Motor neuron (in vitro differentiated cells): ENCODE data around the gene HECTD4. TPM values are rescaled to one million over a fixed set of nuclear protein-coding genes. Genes with fewer than 3 reads are reported as not detected.
"Not testable (repeated sequence)": the region's sequence is repeated elsewhere in the genome, so short reads cannot be mapped to it uniquely, and the experiment has no call there.

Experiments used
- ATAC-seq, 8 experiments: fragments of 200-7000 bp; cut with Tn5 transposase; replicated peaks in 6 of 8; 2 replicates each; pipeline ENCODE4 v1.8.0; 2021; ENCODE audit warnings: mild to moderate bottlenecking in 8 of 8, moderate library complexity in 8 of 8
- H3K27ac ChIP-seq, 2 donors: fragments of 250-450 bp; sonication (Bioruptor Pico); 2 replicates each; pipeline ENCODE4 v1.9.0; 2021; ENCODE audit warnings: antibody characterized with exemption in 2 of 2, mild to moderate bottlenecking in 2 of 2, moderate library complexity in 1 of 2
- H3K4me1 ChIP-seq, 2 donors: fragments of 250-450 bp; sonication (Bioruptor Pico); replicated peaks in 1 of 2; 2 replicates each; pipeline ENCODE4 v1.6.1; 2021; ENCODE audit warnings: antibody characterized with exemption in 2 of 2, mild to moderate bottlenecking in 2 of 2, moderate library complexity in 1 of 2
- H3K4me3 ChIP-seq, 5 donors: fragments of 250-450 bp; sonication (Bioruptor Pico); 2 replicates each; pipeline ENCODE4 v1.9.0; 2021; ENCODE audit warnings: antibody characterized with exemption in 5 of 5, mild to moderate bottlenecking in 5 of 5, moderate library complexity in 4 of 5
- WGBS, 10 experiments: fragments of 450-650 bp; shearing (Covaris generic); methylation state at CpG; one replicate each; pipeline ENCODE4 v1.0.0; 2022; 5-methylcytosine and 5-hydroxymethylcytosine counted together
- in situ Hi-C, 9 experiments: fragments of 400-800 bp; cut with MboI; loops; one replicate each; pipeline ENCODE4 v1.15.0; 2021; ENCODE audit warnings: low sequenced_read_pairs in 9 of 9, low pct_unique_long_range_greater_than_20kb in 2 of 9; ENCODE audit not compliant: unreplicated experiment in 9 of 9
- total RNA-seq, 8 experiments: library from RNA; unstranded; fragments of 300-600 nt; gene quantifications; 2 replicates each; pipeline versions ENCODE4 v1.2.3 to v1.2.4, GENCODE V29; 2022

Gene HECTD4
- total RNA-seq, 8 experiments from 2014 or later, result 15.2 to 80.4 (median 40.3) TPM

- H3K27ac ChIP-seq, result no peak overlapping the region
- in situ Hi-C loops, result no loop called here
- no peak for ATAC-seq
Measured at GRCh38 chr12:112112409-112113133, 269.7 kb downstream of the HECTD4 start.

DNA sequence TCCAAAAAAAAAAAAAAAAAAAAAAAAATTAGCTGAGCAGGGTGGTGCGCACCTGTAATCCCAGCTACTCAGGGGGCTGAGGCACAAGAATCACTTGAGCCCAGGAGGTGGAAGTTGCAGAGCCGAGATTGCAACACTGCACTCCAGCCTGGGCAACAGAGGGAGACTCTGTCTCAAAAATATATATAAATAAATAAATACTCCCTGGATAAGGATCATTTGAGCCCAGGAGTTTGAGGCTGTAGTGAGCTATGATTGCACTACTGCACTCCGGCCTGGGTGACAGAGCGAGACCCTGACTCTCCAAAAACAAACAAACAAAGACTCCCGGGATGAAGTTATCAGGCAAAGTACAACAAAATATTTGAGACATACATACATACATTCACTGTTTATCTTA, 270.3 kb downstream of the HECTD4 start:
- no peak for ATAC-seq
- peaks cover 21 to 28% of the 10 kb centered on the region in 2 donors for H3K4me1 ChIP-seq
- no peak overlapping the region for H3K27ac ChIP-seq
- 54 to 100% (median 96%) methylated on average over 2 to 4 of the region's 5 CpGs; no CpG with 5 or more reads in 3 of the 10 experiments for WGBS, 10 experiments
- no peak overlapping the region for H3K4me3 ChIP-seq
- in situ Hi-C loops, result no loop called here

More at GRCh38 chr12:112112409-112113133, 269.7 kb downstream of the HECTD4 start:
- H3K4me3 ChIP-seq, result no peak overlapping the region
- WGBS, 10 experiments, result 85 to 100% (median 95%) methylated on average over 3 to 6 of the region's 6 CpGs; no CpG with 5 or more reads in 3 of the 10 experiments
- peaks cover 22 to 25% of the 10 kb centered on the region in 2 donors for H3K4me1 ChIP-seq

GRCh38 chr12:112110787-112111662, 271.2 kb downstream of the HECTD4 start:
- H3K4me3 ChIP-seq, in situ Hi-C loops, H3K27ac ChIP-seq, ATAC-seq: not testable (repeated sequence)
- peaks cover 20 to 27% of the 10 kb centered on the region in 2 donors for H3K4me1 ChIP-seq
- WGBS, 10 experiments, result 77 to 100% (median 85%) methylated on average over 1 to 12 of the region's 20 CpGs; no CpG with 5 or more reads in 3 of the 10 experiments

Other genes with a start within 250 kb of the HECTD4 start
- gene RPL6, start 27.2 kb upstream of the HECTD4 start, total RNA-seq, result 1,000 to 10,000 TPM; 1,730 to 3,272 (median 2,208) TPM
- gene PTPN11, start 36.5 kb upstream of the HECTD4 start, total RNA-seq, result 10 to 100 TPM; 29.2 to 96.4 (median 49.9) TPM